HAP-1 (cell line): ENCODE data around the gene CAMK2D.

Experiments
- DNase-seq, 2 experiments: peaks; one replicate each; pipeline ENCODE4 v3.0.0-alpha.2; 2016 to 2020; ENCODE audit warnings: low spot score in 2 of 2
- H3K27me3 ChIP-seq: fragments of 250-450 bp; sonication (Bioruptor Pico); 2 replicates; pipeline ENCODE4 v1.5.1; 2020; ENCODE audit warnings: low read depth, mild to moderate bottlenecking, moderate library complexity
- H3K36me3 ChIP-seq: fragments of 250-450 bp; sonication (Bioruptor Pico); replicated peaks from 2 replicates; pipeline ENCODE4 v1.5.1; 2020; ENCODE audit warnings: mild to moderate bottlenecking
- H3K4me1 ChIP-seq: fragments of 250-450 bp; sonication (Bioruptor Pico); 2 replicates; pipeline ENCODE4 v1.5.1; 2020; ENCODE audit warnings: mild to moderate bottlenecking
- H3K4me3 ChIP-seq: fragments of 250-450 bp; sonication (Bioruptor Pico); 2 replicates; pipeline ENCODE4 v1.5.1; 2020; ENCODE audit warnings: mild to moderate bottlenecking, moderate library complexity
- H3K9me3 ChIP-seq: fragments of 250-450 bp; sonication (Bioruptor Pico); 2 replicates; pipeline ENCODE4 v1.5.1; 2020; ENCODE audit warnings: mild to moderate bottlenecking, moderate library complexity
- in situ Hi-C: fragments of 300-500 bp; cut with MboI; formaldehyde crosslinking; loops from 3 replicates; pipeline ENCODE4 v1.14.3; 2020; ENCODE audit warnings: low sequenced_read_pairs, inconsistent platforms, mixed read lengths

Gene CAMK2D

DNA sequence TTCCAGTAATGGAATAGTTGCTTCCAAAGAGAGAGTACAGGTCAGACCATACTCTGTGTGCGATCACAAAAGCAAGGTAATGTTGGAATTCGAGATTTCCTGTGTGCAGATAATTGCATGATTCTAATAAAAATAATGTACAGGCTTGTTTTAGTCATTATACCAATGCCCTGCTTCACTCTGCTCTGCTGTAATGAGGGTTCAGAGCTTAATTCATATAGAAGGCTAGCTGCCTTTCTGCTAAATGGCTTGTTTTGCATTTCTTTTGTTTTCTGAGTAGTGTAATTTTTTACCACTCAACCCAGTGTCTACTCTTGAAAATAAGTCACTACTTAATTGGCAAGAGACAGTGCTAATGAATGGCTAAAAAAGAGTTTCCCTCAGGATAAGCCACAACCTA lies 236.0 kb downstream of the CAMK2D start:
- H3K4me1 ChIP-seq, result peaks cover 13% of the 10 kb centered on the region
- in situ Hi-C loops, result no loop called here
- no peak overlapping the region for H3K4me3 ChIP-seq
- no peaks in the 10 kb centered on the region for H3K27me3 ChIP-seq
- H3K9me3 ChIP-seq, result no peaks in the 10 kb centered on the region
- H3K36me3 ChIP-seq, result peaks cover 7% of the 10 kb centered on the region
- no peak for DNase-seq

DNA sequence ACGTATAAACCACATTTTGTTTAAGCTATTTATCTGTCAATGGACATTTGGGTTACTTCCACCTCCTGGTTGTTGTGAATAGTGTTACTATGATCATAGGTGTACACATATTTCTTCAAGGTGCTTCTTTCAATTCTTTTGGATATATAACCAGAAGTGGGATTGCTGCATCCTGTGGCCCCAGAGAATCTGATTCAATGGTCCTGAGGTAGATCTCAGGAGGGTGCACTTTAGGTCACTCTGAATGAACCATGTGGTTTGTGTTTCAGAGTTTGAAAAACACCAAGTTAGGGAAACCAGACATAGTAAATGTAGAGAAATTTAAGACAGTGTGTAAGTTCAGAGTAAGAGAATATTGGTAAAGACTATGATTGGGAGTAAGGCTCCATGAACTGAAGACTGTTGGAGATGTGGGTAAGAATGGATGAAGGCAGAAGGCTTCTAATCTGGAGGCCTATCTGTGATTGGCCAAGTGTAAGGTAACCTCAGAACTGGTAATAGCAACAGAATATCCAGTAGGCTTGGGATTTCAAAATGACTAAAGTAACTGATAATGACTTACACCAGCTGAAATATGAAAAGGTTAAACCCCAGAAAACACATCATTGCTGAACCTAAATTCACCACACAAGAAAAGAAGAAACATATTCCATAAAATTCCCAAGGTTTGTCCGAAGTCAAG lies 236.9 kb downstream of the CAMK2D start:
- peaks cover 13% of the 10 kb centered on the region for H3K4me1 ChIP-seq
- H3K27me3 ChIP-seq, result no peaks in the 10 kb centered on the region
- in situ Hi-C loops, result no loop called here
- H3K36me3 ChIP-seq, result peaks cover 7% of the 10 kb centered on the region
- H3K4me3 ChIP-seq, result no peak overlapping the region
- no peak for DNase-seq
- H3K9me3 ChIP-seq, result no peaks in the 10 kb centered on the region

DNA sequence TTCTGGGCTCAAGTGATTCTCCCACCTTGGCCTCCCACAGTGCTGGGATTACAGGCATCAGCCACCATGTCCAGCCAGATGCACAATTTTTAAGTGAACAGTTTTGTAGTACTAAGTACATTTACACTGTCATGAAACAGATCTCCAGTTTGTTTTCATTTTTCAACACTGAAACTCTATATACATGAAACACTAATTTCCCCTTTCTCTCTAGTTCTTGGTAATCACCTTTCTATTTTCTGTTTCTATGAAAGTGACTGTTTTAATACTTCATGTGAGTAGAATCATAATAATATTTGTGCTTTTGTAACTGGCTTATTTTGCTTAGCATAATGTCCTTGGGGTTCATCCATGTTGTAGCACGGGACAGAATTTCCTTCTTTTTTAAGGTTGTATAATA lies 237.4 kb downstream of the CAMK2D start:
- in situ Hi-C loops, result no loop called here
- peaks cover 13% of the 10 kb centered on the region for H3K4me1 ChIP-seq
- H3K9me3 ChIP-seq, result no peaks in the 10 kb centered on the region
- H3K27me3 ChIP-seq, result no peaks in the 10 kb centered on the region
- no peak overlapping the region for H3K4me3 ChIP-seq
- H3K36me3 ChIP-seq, result peaks cover 7% of the 10 kb centered on the region
- no peak for DNase-seq

DNA sequence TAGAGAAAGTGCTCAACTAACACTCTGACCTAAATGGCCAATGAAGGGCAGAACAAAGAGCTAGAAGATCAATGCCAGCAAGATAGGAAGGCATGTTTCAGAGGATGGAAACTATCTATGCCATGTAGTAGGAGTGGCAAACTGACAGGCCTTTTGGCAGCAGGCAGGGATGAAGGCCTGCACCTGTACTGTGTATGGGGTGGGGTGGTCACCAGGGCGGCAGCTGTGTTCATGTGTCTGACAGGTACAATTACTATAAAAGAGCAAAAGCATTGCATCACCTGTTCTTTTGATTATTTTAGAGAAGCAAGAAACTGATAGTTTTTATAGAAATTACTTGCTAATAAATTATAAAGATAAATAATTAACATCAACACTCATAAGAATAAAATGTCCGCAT lies 239.1 kb downstream of the CAMK2D start:
- no peak for DNase-seq
- in situ Hi-C loops, result no loop called here

DNA sequence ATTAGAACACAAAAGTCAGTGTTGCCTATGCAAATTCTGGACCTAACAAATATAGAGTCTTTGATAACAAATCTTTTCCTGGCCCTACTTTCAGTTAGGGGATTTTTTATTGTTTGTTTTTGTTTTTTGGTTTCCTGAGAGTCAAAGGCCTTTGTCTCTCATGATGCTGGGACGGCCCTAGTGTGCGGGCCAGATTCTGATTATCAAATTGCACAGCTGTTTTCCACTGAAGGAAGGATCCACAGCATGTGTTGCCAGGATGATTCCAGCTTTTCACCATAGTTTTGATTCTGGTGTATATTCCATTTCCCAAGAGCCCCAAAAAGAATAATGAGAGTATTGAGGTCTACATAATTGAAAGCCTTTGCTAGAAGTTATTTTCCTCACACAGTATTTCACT lies 248.2 kb downstream of the CAMK2D start:
- Histone ChIP-seq H3K4me3 (no peak overlapping the region), H3K4me1 (no peaks in the 10 kb centered on the region), H3K9me3 (no peaks in the 10 kb centered on the region), H3K36me3 (peaks cover 27% of the 10 kb centered on the region), H3K27me3 (no peaks in the 10 kb centered on the region)
- no peak for DNase-seq
- in situ Hi-C loops, result no loop called here

More for the DNA sequence above, 239.1 kb downstream of the CAMK2D start:
- Histone ChIP-seq H3K36me3 (peaks cover 3% of the 10 kb centered on the region; the same call in 1 of the 2 replicates), H3K27me3 (no peaks in the 10 kb centered on the region), H3K9me3 (no peaks in the 10 kb centered on the region), H3K4me1 (peaks cover 13% of the 10 kb centered on the region), H3K4me3 (no peak overlapping the region)

DNA sequence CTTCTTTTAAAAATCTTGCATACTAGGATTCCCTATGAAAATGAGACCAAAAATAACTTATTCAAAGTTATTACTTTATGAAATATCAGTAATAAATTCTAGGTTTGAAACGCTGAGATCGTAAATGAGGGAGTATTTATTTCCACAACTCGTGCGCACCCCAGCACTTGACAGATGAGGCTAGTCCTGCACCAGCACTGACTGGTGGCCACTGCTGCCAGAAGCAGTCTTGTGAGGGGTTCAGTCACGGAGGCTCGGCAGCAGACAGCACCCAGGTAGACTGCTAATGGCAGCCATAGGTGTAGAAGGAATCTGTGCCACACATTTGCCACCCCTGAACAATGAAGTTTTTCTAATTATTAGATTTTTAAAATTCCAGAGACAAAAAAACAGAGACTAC lies 248.7 kb downstream of the CAMK2D start:
- H3K4me1 ChIP-seq, result no peaks in the 10 kb centered on the region
- in situ Hi-C loops, result no loop called here
- DNase-seq, result no peak
- H3K4me3 ChIP-seq, result no peak overlapping the region
- no peaks in the 10 kb centered on the region for H3K9me3 ChIP-seq
- H3K36me3 ChIP-seq, result peaks cover 27% of the 10 kb centered on the region
- H3K27me3 ChIP-seq, result no peaks in the 10 kb centered on the region

DNA sequence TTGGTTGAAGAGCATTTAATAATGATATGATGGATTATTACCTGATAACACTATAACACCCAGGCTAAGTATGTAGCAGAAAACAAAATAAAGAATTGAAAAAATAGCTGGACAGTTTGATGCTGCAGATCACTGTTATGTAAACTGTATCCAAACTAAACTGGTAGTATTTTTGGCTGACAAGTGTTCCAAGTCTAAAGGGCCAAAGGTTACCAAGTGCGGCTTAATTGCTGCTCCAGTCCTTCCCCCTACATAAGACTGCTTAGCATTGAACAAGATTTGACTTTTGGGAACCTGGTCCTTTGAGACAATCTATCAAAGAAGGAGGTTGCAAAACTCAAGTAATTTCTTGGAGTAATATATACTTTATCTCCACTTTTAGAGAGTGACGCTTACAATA lies 249.6 kb downstream of the CAMK2D start:
- in situ Hi-C loops, result no loop called here
- peaks cover 23% of the 10 kb centered on the region for H3K36me3 ChIP-seq
- no peaks in the 10 kb centered on the region for H3K4me1 ChIP-seq

DNA sequence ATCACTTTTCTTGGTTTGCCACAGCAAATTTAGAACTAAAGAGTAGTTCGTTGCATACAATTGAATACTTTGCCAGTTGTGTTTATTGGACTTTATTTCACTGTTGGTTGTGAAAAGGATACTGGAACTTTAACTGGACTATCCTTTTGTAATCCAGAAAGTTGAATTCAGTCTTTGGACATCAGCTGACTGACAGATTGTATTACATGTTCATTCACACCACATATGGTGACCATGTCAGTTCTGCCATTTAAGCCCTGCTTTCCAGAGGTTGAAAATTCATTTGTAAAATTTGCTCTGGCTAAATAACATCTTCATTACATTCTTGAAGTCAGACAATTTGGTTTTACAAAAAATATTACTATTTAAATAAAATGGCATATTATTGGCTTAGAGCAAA lies 251.7 kb downstream of the CAMK2D start:
- in situ Hi-C loops, result no loop called here
- H3K9me3 ChIP-seq, result no peaks in the 10 kb centered on the region
- DNase-seq, result no peak
- H3K4me3 ChIP-seq, result no peak overlapping the region
- H3K36me3 ChIP-seq, result peaks cover 23% of the 10 kb centered on the region
- no peaks in the 10 kb centered on the region for H3K4me1 ChIP-seq
- no peaks in the 10 kb centered on the region for H3K27me3 ChIP-seq

More for the DNA sequence above, 249.6 kb downstream of the CAMK2D start:
- no peak for DNase-seq
- Histone ChIP-seq H3K4me3 (no peak overlapping the region), H3K9me3 (no peaks in the 10 kb centered on the region), H3K27me3 (no peaks in the 10 kb centered on the region)

DNA sequence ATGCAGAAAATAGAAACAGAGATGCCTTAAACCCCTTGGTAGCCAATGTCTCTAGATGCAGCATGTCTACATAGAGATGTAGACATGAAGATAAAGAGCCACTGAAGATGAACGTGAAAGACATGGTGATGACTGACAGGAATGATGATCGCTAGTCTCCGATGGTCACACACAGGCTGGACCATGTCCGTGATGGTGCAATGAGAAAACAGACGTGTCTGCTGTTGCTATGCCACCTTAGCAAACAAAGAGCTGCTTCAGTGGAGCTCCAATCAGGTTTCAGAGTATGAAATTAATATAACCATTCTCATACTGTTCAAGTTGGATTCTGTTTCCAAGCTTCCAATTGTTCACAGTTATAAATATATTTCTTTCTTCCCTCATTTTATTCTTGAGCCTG lies 256.5 kb downstream of the CAMK2D start:
- no peaks in the 10 kb centered on the region for H3K9me3 ChIP-seq
- no peak overlapping the region for H3K4me3 ChIP-seq
- in situ Hi-C loops, result no loop called here
- 0 out of 2 replicates have a peak, but pooled peaks cover 6% of the 10 kb centered on the region for H3K36me3 ChIP-seq
- no peaks in the 10 kb centered on the region for H3K27me3 ChIP-seq
- peaks cover 6% of the 10 kb centered on the region; the same call in 1 of the 2 replicates for H3K4me1 ChIP-seq
- no peak for DNase-seq

DNA sequence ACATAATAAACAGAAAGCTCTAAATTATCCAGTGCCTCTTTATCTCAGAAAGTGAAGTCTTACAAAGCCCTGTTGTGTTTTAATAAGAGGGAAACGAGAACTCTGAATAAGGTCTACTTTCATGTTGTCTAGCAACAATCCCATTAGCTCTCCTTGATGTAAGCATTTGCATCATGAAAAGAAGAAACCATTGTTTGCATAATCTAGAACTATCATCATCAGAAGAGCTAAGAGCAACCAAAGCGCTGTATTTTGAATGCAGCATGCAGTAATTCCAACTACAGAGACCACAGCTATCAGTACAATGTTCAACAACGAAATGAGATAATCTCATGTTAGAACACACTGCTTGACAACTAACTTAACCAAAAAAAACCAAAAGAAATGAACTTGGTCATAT lies 257.1 kb downstream of the CAMK2D start:
- H3K4me3 ChIP-seq, result no peak overlapping the region
- no peak for DNase-seq
- 0 out of 2 replicates have a peak, but pooled peaks cover 6% of the 10 kb centered on the region for H3K36me3 ChIP-seq
- H3K27me3 ChIP-seq, result no peaks in the 10 kb centered on the region
- H3K4me1 ChIP-seq, result peaks cover 6% of the 10 kb centered on the region; the same call in 1 of the 2 replicates
- in situ Hi-C loops, result no loop called here
- H3K9me3 ChIP-seq, result no peaks in the 10 kb centered on the region

DNA sequence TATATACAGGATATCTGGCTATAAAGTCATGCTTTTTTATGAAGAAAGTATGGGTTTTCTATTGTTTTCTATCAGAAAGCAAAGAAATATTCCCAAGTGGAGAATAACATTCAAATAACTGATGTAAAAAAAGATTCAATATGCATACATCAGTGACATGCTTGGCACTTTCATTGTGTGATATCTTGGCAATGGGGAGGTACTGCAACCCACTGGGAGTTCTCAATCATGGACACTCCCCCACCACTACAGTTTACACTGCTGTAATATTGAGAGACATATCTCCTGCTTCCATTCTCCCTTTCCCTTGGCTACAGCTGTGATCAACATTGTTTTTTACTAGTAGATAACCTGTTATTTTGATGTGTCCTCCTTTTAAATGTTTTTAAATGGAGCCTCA lies 257.8 kb downstream of the CAMK2D start:
- H3K4me3 ChIP-seq, result no peak overlapping the region
- DNase-seq, result no peak
- peaks cover 6% of the 10 kb centered on the region; the same call in 1 of the 2 replicates for H3K4me1 ChIP-seq
- no peaks in the 10 kb centered on the region for H3K9me3 ChIP-seq
- H3K36me3 ChIP-seq, result 0 out of 2 replicates have a peak, but pooled peaks cover 6% of the 10 kb centered on the region
- in situ Hi-C loops, result no loop called here
- no peaks in the 10 kb centered on the region for H3K27me3 ChIP-seq

DNA sequence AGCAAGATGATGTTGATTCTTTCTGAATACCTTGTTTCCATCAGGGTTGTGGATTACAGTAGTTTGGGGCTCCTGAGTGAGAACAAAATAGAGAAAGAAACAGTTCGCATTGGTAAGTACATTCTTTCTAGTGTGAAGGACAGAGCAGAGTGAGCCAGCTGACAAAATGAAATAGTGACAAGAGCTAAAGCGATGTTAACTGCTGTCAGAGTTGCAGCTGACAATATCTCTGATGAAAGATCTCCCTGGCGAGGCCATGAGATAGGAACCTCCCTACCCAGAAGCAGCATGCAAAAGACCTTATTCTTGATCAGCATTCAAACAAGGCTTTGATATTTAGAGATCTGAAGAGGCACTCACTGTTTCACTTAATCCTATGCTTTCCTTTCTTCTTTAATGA lies 258.6 kb downstream of the CAMK2D start:
- in situ Hi-C loops, result no loop called here
- Histone ChIP-seq H3K4me3 (no peak overlapping the region), H3K27me3 (no peaks in the 10 kb centered on the region), H3K9me3 (no peaks in the 10 kb centered on the region), H3K4me1 (peaks cover 6% of the 10 kb centered on the region; the same call in 1 of the 2 replicates), H3K36me3 (peaks cover 9% of the 10 kb centered on the region; the same call in 1 of the 2 replicates)
- DNase-seq, result no peak

DNA sequence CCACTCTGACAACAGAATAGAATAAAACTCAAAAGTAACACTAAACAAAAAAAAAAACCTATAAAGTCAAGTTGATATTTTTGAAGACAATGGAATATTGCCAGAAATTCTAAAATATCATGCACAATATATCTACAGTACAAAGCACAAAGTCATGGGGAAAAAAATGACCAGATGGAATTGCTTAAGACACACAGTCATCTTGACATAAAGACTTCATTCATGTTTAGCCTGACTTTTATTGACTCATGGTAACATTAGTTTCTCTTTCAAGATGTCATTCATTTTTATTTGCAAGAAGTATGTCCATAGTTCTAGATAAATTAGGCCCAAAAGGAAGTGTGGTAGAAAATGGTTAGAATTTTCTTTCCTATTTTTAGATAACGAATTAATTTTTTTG lies 259.1 kb downstream of the CAMK2D start:
- no peak overlapping the region for H3K4me3 ChIP-seq
- H3K9me3 ChIP-seq, result no peaks in the 10 kb centered on the region
- in situ Hi-C loops, result no loop called here
- peaks cover 6% of the 10 kb centered on the region; the same call in 1 of the 2 replicates for H3K4me1 ChIP-seq
- H3K36me3 ChIP-seq, result peaks cover 9% of the 10 kb centered on the region; the same call in 1 of the 2 replicates
- no peaks in the 10 kb centered on the region for H3K27me3 ChIP-seq
- DNase-seq, result no peak

DNA sequence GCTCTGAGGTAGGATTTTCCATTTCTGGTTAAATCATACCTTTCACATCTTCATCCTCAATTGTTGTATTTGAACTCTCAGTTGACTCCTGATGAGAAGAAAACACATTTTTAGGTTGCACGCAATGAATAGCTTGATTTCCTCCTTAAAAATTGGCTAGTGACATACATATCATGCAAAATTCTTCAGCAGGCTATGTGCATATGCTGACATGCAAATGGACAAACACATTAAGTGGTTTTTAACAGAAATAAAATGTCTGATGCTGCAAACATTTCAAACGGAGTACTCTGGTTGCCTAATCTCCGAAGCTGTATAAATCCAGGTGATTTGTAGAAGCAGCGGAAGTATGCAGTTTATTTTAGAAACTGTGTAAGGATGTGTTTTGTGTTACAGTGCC lies 261.1 kb downstream of the CAMK2D start:
- no peaks in the 10 kb centered on the region for H3K27me3 ChIP-seq
- no peak for DNase-seq
- no peaks in the 10 kb centered on the region for H3K9me3 ChIP-seq
- peaks cover 10% of the 10 kb centered on the region for H3K36me3 ChIP-seq
- H3K4me1 ChIP-seq, result peaks cover 6% of the 10 kb centered on the region; the same call in 1 of the 2 replicates
- in situ Hi-C loops, result no loop called here
- H3K4me3 ChIP-seq, result no peak overlapping the region
